ENCODE measurements around the gene ASPHD2.

ASPHD2 gene

GRCh38 chr22:26494506-26494905, 65.4 kb downstream of the ASPHD2 start:
- Histone ChIP-seq H3K27me3 (ENCODE audit: insufficient read depth, poor library complexity, severe bottlenecking) (no peaks in the 10 kb centered on the region), H3K4me3 (replicated peaks; ENCODE audit: insufficient read depth, low read length) (no peak overlapping the region), H3K27ac (replicated peaks) (no peak overlapping the region)
- TF ChIP-seq SPI1 (IDR thresholded peaks at IDR 0.05; ENCODE audit: borderline replicate concordance, low read depth) (no peak), REST (IDR thresholded peaks at IDR 0.05; ENCODE audit: insufficient replicate concordance, low read depth) (no peak), CTCF (IDR thresholded peaks at IDR 0.05; ENCODE audit: insufficient read depth, low read length) (no peak), GABPA (IDR thresholded peaks at IDR 0.05; ENCODE audit: low read depth) (no peak), POLR2AphosphoS5 (IDR thresholded peaks at IDR 0.05; ENCODE audit: low read depth) (no peak)
- no peak for DNase-seq (ENCODE audit: low read depth in 1 of 2, low spot score in 1 of 2)
